CD4-positive, alpha-beta T cell treated with Interleukin-1 beta for 1 hour (primary cell): ENCODE data around the gene GABRD.

Experiments
- DNase-seq, 2 donors: peaks; one replicate each; pipeline ENCODE4 v3.0.0-alpha.2; 2020 to 2022

Gene GABRD

DNA sequence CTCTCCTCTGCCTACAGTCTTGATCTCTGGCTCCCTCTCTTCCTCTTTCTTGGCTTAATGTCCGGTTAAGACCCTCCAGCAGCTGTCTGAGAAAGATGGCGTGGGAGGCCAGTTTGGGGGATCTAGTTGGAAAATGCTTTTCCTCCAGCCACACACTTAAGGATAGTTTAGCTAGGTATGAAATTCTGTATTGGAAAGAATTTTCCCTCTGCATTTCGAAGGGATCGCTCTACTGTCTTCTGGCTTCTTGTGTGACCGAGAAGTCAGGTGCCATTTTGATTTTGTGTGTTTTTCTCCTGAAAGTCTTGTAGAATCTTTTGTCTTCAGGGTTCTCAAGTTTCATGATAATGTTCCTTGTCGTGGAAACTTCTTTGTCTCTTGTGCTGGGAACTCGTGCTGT, 59.0 kb downstream of the GABRD start:
- no peak for DNase-seq

DNA sequence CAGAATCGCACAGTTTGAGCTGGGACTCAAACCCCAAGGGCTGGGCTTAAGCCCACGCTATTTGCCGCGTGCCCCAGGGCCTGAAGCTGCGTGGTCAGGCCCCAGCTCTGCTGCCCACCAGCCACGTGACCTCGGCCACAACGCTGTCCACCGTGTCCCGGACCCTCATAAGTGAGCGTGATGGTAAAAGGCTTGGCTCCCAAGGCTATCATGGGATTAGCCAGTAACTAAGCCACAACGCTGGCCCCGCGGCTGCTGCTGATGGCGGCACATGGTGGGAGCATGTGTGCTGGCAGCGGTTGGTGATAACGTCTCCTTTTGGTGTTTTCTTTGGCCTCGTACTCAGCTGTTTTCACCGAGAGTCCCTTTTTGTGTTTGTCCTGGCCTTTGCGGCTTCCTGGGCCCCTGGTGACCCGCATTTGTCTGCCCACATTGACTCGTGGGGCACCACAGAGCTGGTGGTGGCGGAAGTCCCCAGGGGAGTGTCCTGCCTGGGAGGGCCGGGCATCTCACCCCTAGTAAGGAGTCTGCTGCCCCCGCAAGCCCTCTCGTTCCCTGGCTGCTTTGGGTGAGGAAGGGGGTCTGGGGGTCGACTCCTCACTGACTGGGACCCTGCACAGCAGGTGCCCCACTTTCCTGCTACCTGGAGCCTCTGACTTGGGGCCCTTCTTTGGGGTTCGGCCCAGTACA, 60.4 kb downstream of the GABRD start:
- DNase-seq: no peak

DNA sequence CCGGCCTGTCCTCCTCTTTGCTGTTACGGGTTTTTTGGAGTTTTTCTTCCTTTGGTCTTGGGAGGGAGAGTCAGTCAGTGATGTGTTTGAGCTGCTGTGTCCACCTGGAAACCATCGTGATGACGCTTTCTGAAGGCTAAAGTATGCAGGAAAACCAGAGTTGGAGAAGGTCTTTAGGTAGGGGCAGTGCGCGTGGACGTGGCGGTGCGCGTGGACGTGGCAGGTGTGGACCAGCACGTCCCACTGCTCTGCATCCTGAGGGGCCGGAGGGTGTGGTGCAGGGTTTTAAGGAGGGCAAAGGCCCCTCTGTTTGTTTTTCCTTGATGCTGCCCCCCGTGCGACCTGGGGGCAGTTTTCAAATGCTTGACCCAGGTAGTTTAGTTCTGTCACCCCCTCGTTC, 61.0 kb downstream of the GABRD start:
- DNase-seq: no peak
